Lower lobe of right lung (tissue), 2 donors: ENCODE data around the gene CTXN3. TPM values are rescaled to one million over a fixed set of nuclear protein-coding genes. Genes with fewer than 3 reads are reported as not detected.

ENCODE experiments used
- ATAC-seq, 2 donors: fragments of 200-7000 bp; cut with Tn5 transposase; one replicate each; pipeline ENCODE4 v1.9.1; 2020 to 2022; ENCODE audit warnings: mild to moderate bottlenecking in 2 of 2, moderate library complexity in 2 of 2
- DNase-seq: peaks from one replicate; pipeline ENCODE4 v3.0.0-alpha.2; 2020
- H3K27ac ChIP-seq: fragments of 200-600 bp; one replicate; pipeline ENCODE4 v1.8.0; 2022
- H3K27me3 ChIP-seq: fragments of 200-600 bp; one replicate; pipeline ENCODE4 v1.8.0; 2022; ENCODE audit warnings: low read depth
- H3K36me3 ChIP-seq: fragments of 200-600 bp; one replicate; pipeline ENCODE4 v1.8.0; 2022; ENCODE audit warnings: mild to moderate bottlenecking
- H3K4me1 ChIP-seq: fragments of 200-600 bp; one replicate; pipeline ENCODE4 v1.8.0; 2022
- H3K4me3 ChIP-seq: fragments of 200-600 bp; one replicate; pipeline ENCODE4 v1.8.0; 2022; ENCODE audit warnings: mild to moderate bottlenecking
- H3K9me3 ChIP-seq: fragments of 200-600 bp; one replicate; pipeline ENCODE4 v1.8.0; 2022
- intact Hi-C: fragments of 100-400 bp; cut with DNase I; formaldehyde crosslinking; loops from one replicate; pipeline ENCODE4 v1.11.0; 2022
- total RNA-seq: library from RNA; stranded (reverse); fragmentation: NEBNext Ultra II Directional; extraction: Animal tissue kit (Norgen Biotek cat#: 25700); gene quantifications from one replicate; pipeline ENCODE4 v1.2.1, GENCODE V29; 2021
- TF ChIP-seq, protein P1 (sequence below): fragments of 200-600 bp; IDR thresholded peaks from one replicate; pipeline ENCODE4 v1.8.0; 2022; ENCODE audit warnings: antibody characterized with exemption, mild to moderate bottlenecking
- donor health status: DM: no; HTN: yes; CAD: no; lungs with severe emphysema.

CTXN3 gene
- total RNA-seq, 1 donor from 2014 or later: not detected

DNA sequence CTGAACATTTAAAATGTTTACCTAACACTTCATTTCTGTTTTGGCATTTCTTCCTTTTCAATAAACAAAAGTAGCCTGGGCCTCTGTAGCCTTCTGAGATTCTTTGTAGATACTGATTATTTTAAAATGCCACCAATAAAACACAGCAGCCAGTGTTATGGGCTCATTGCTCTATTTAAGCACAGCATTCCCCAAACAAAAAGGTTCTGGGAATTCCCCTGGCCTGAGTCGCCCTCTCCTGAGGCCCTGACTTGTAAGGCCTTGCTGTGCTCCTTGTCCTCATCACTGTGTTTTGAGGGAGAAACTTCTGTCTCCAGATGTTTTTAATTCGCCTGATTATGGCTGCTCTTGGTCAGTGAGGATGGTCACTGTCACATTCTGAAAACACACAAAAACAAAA lies 33.0 kb upstream of the CTXN3 start:
- TF ChIP-seq, protein P1, sequence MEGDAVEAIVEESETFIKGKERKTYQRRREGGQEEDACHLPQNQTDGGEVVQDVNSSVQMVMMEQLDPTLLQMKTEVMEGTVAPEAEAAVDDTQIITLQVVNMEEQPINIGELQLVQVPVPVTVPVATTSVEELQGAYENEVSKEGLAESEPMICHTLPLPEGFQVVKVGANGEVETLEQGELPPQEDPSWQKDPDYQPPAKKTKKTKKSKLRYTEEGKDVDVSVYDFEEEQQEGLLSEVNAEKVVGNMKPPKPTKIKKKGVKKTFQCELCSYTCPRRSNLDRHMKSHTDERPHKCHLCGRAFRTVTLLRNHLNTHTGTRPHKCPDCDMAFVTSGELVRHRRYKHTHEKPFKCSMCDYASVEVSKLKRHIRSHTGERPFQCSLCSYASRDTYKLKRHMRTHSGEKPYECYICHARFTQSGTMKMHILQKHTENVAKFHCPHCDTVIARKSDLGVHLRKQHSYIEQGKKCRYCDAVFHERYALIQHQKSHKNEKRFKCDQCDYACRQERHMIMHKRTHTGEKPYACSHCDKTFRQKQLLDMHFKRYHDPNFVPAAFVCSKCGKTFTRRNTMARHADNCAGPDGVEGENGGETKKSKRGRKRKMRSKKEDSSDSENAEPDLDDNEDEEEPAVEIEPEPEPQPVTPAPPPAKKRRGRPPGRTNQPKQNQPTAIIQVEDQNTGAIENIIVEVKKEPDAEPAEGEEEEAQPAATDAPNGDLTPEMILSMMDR: no peak
- H3K27ac ChIP-seq: no peak overlapping the region
- DNase-seq: no peak
- H3K9me3 ChIP-seq: no peaks in the 10 kb centered on the region
- H3K4me1 ChIP-seq: no peaks in the 10 kb centered on the region
- no peaks in the 10 kb centered on the region for H3K36me3 ChIP-seq
- no peaks in the 10 kb centered on the region for H3K27me3 ChIP-seq
- no peak for ATAC-seq
- H3K4me3 ChIP-seq: no peak overlapping the region
- intact Hi-C loops: no loop called here

DNA sequence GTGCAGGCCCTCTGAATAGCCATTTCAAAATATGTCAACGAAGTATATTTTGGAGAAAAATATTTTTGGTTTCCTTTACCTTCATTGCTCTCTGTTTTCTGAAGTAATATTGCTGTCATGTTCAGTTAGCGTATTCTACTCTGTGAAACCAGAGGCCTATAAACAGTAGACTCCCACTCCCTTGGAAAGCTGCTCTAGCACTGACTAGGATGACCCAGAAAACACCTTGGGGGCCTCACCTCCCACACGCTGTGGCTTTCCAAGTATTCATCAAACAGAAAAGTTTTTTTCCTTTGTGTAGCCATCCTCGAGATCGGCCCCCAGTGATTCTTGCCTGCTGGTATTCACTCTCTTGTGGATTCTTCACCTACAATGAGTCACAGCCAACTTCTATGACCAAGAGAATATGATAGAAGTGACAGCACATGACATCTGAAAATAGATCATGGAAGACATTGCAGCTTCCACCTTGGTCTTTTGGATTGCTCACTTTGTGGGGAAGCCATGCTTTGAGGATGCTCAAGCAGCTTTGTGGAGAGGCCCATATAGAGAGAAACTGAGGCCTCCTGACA lies 28.9 kb upstream of the CTXN3 start:
- Histone ChIP-seq H3K4me3 (no peak overlapping the region), H3K27ac (no peak overlapping the region), H3K36me3 (no peaks in the 10 kb centered on the region), H3K9me3 (no peaks in the 10 kb centered on the region), H3K27me3 (no peaks in the 10 kb centered on the region), H3K4me1 (no peaks in the 10 kb centered on the region)
- DNase-seq (no peak), ATAC-seq (no peak)
- intact Hi-C loops: no loop called here
- TF ChIP-seq, protein P1: no peak

DNA sequence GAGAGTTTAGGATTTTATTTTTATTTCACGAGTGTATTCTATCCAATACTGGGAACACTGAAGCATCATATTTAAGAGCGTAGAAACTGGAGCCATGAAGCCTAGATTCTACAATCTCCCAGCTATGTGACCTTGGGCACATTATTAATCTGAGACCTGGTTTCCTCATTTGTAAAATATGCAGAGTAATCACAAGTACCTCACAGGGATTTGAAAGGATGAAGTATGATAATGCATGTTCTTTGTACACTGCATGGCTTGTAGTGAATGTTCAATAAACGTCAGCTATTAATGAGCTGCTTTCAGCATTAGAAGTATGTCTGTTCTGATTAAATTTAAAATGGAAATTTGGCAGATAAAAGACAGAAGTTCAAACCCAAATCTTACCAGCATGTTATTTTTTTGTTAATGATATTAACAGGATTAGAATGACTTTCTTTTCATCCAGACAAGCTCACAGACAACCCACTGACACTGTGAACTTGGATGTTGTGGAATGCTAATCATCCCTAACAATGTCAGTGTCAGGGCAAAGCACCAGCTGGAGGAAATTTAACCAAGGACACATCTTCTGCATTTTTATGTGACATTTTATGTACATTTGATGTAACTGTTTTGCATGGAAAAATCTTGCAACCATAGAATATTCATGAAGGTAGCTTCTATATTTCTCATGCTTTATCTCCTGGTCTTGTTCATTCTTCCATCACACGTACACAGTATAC lies 27.1 kb upstream of the CTXN3 start:
- intact Hi-C loops: no loop called here
- H3K4me3 ChIP-seq: no peak overlapping the region
- H3K27me3 ChIP-seq: no peaks in the 10 kb centered on the region
- no peak for DNase-seq
- TF ChIP-seq, protein P1: no peak
- no peaks in the 10 kb centered on the region for H3K9me3 ChIP-seq
- no peaks in the 10 kb centered on the region for H3K4me1 ChIP-seq
- H3K27ac ChIP-seq: no peak overlapping the region
- H3K36me3 ChIP-seq: no peaks in the 10 kb centered on the region
- no peak for ATAC-seq

DNA sequence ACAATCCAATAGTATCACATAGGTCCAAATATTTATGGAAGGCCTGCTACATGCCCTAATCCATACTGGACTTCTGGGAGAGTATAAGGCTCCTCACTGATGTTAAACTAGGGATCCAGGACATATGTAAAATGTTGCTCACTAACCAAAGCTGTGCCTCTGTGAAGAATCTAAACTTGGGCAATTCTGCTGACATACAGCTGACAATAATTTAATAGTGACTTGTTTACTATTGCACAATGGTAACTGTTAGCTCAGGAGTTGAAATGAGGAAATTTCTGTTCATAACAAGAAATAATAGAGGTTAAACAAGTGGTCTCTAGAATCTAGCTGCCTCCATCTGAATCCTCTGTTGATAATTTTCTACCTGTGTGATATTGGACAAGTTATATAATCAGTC lies 14.9 kb upstream of the CTXN3 start:
- TF ChIP-seq, protein P1: no peak
- Histone ChIP-seq H3K36me3 (no peaks in the 10 kb centered on the region), H3K27ac (no peak overlapping the region), H3K27me3 (no peaks in the 10 kb centered on the region), H3K9me3 (no peaks in the 10 kb centered on the region), H3K4me3 (no peak overlapping the region), H3K4me1 (no peaks in the 10 kb centered on the region)
- no peak for ATAC-seq
- DNase-seq: no peak
- intact Hi-C loops: no loop called here

DNA sequence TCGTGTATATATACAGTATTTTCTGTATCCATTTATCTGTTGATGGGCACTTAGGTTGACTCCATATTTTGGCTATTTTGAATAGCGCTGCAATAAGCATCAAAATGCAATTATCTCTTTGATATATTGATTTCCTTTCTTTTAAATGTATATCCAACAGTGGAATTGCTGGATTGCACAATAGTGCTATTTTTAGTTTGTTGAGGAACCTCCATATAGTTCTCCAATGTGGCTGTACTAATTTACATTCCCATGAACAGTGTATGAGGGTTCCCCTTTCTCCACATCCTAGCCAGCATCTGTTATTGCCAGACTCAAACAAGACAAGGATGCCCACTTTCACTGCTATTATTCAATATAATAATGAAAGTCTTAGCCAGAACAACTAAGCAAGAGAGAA lies 9.1 kb upstream of the CTXN3 start:
- Histone ChIP-seq H3K36me3 (no peaks in the 10 kb centered on the region), H3K4me1 (no peaks in the 10 kb centered on the region), H3K27me3 (no peaks in the 10 kb centered on the region), H3K9me3 (no peaks in the 10 kb centered on the region), H3K27ac (no peak overlapping the region), H3K4me3 (no peak overlapping the region)
- TF ChIP-seq, protein P1: no peak
- intact Hi-C loops: no loop called here
- ATAC-seq (no peak), DNase-seq (no peak)
